Colonic mucosa (tissue), 4 donors: ENCODE data around the gene AVP. TPM values are rescaled to one million over a fixed set of nuclear protein-coding genes. Genes with fewer than 3 reads are reported as not detected.
"Not testable (repeated sequence)": the region's sequence is repeated elsewhere in the genome, so short reads cannot be mapped to it uniquely, and the experiment has no call there.

ENCODE experiments used
- DNase-seq: peaks from one replicate; pipeline ENCODE4 v3.0.0-alpha.2; 2020
- H3K27ac ChIP-seq: fragments of 200-600 bp; one replicate; pipeline ENCODE4 v1.8.0; 2021
- H3K27me3 ChIP-seq: fragments of 200-600 bp; one replicate; pipeline ENCODE4 v1.8.0; 2021
- H3K36me3 ChIP-seq: fragments of 200-600 bp; one replicate; pipeline ENCODE4 v1.8.0; 2021
- H3K4me1 ChIP-seq: fragments of 200-600 bp; one replicate; pipeline ENCODE4 v1.8.0; 2021; ENCODE audit warnings: mild to moderate bottlenecking
- H3K4me3 ChIP-seq: fragments of 200-600 bp; one replicate; pipeline ENCODE4 v1.8.0; 2021
- H3K9ac ChIP-seq, 2 donors: one replicate each; pipeline ENCODE4 v1.7.0; 2013; ENCODE audit warnings: control low read depth in 2 of 2, low read depth in 2 of 2, low read length in 2 of 2
- H3K9me3 ChIP-seq: fragments of 200-600 bp; one replicate; pipeline ENCODE4 v1.8.0; 2021
- intact Hi-C: fragments of 100-400 bp; cut with DNase I; formaldehyde crosslinking; loops from one replicate; pipeline ENCODE4 v1.14.1; 2022
- total RNA-seq, 2 donors: library from RNA; stranded (reverse); fragmentation: NEBNext Ultra II Directional in 1 of 2; extraction: Animal tissue kit (Norgen Biotek cat#: 25700) in 1 of 2; gene quantifications; one replicate each; pipeline ENCODE4 v1.2.1, GENCODE V29; 2021
- TF ChIP-seq, protein P1 (sequence below): fragments of 200-600 bp; IDR thresholded peaks from one replicate; pipeline ENCODE4 v1.8.0; 2022; ENCODE audit warnings: antibody characterized with exemption, mild to moderate bottlenecking
- donor health status: healthy.
- donor health status: DM: no; HTN: no; CAD: no.
- donor health status: DM: no; HTN: no; CAD: no.

Gene AVP
- total RNA-seq, 2 donors from 2014 or later: not detected

DNA sequence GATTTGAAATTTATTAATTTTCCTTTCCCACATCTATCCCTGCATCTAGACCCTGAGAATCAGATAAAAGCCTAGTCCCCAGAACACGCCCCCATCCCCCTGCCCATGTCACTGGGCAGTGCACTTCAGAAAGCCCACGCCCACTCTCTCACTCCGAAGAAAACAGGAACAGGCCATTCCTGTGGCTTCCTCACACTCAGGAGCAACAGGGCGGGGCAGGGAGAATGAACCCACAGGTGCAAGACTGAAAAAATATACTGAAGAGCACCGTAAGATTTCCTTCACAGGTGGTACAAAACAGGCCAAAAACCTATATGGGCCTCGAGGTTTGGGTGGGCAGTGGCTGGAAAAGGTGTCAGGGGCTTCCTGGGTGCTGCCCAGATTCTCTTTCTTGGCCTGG, 9.7 kb downstream of the AVP start:
- H3K36me3 ChIP-seq: no peaks in the 10 kb centered on the region
- H3K4me3 ChIP-seq: no peak overlapping the region
- no peak overlapping the region for H3K9ac ChIP-seq
- no peak overlapping the region for H3K27ac ChIP-seq
- intact Hi-C loops: no loop called here
- H3K4me1 ChIP-seq: peaks cover 12% of the 10 kb centered on the region
- DNase-seq: no peak
- peaks cover 8% of the 10 kb centered on the region for H3K27me3 ChIP-seq
- TF ChIP-seq, protein P1, sequence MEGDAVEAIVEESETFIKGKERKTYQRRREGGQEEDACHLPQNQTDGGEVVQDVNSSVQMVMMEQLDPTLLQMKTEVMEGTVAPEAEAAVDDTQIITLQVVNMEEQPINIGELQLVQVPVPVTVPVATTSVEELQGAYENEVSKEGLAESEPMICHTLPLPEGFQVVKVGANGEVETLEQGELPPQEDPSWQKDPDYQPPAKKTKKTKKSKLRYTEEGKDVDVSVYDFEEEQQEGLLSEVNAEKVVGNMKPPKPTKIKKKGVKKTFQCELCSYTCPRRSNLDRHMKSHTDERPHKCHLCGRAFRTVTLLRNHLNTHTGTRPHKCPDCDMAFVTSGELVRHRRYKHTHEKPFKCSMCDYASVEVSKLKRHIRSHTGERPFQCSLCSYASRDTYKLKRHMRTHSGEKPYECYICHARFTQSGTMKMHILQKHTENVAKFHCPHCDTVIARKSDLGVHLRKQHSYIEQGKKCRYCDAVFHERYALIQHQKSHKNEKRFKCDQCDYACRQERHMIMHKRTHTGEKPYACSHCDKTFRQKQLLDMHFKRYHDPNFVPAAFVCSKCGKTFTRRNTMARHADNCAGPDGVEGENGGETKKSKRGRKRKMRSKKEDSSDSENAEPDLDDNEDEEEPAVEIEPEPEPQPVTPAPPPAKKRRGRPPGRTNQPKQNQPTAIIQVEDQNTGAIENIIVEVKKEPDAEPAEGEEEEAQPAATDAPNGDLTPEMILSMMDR: no peak
- H3K9me3 ChIP-seq: no peaks in the 10 kb centered on the region

- H3K9ac ChIP-seq, H3K27ac ChIP-seq, intact Hi-C loops, H3K36me3 ChIP-seq, H3K27me3 ChIP-seq, H3K4me3 ChIP-seq, DNase-seq, H3K9me3 ChIP-seq: not testable (repeated sequence)
- peaks cover 12% of the 10 kb centered on the region for H3K4me1 ChIP-seq
Observed at GRCh38 chr20:3073251-3073643, 11.3 kb downstream of the AVP start.

DNA sequence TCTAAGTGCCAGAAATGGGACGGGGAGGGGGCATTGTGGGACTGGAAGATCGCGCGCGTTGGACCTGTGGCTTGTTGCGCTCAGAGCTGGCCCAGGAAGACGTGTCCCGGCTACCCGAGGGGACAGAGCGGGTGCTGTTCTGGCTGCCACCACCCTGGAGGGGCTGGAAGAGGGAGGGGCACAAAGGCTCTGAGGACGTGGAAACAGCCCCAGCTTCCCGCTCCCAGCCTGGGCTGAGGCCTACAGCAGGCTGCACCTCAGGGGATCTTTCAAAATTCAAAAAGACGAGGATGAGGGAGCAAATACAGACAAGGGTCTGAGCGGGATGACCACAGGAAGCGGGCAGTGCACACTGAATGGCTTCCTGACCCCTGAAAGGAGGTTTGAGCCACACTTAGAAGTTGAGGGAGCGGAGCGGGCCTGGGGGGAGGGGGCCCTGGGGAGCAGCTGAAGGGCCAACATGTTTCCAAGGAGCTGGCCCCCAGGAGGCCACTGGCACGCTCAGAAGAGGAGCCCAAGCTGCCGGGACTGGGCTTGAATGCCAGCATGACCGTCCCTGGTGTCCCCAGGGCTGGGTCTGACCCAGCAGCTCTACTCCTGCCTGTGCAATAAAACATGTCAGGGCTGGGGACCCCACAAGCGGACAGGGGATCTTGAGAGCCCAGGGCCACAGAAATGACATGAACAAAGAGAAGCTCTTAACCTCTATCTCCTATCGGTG, 11.8 kb downstream of the AVP start:
- no peaks in the 10 kb centered on the region for H3K9me3 ChIP-seq
- DNase-seq: no peak
- no peak overlapping the region for H3K27ac ChIP-seq
- H3K4me1 ChIP-seq: peaks cover 12% of the 10 kb centered on the region
- intact Hi-C loops: no loop called here
- peak overlapping the region; percentile 51 for H3K4me3 ChIP-seq
- peaks cover 8% of the 10 kb centered on the region for H3K27me3 ChIP-seq
- H3K36me3 ChIP-seq: no peaks in the 10 kb centered on the region
- H3K9ac ChIP-seq: no peak overlapping the region
- TF ChIP-seq, protein P1: no peak

DNA sequence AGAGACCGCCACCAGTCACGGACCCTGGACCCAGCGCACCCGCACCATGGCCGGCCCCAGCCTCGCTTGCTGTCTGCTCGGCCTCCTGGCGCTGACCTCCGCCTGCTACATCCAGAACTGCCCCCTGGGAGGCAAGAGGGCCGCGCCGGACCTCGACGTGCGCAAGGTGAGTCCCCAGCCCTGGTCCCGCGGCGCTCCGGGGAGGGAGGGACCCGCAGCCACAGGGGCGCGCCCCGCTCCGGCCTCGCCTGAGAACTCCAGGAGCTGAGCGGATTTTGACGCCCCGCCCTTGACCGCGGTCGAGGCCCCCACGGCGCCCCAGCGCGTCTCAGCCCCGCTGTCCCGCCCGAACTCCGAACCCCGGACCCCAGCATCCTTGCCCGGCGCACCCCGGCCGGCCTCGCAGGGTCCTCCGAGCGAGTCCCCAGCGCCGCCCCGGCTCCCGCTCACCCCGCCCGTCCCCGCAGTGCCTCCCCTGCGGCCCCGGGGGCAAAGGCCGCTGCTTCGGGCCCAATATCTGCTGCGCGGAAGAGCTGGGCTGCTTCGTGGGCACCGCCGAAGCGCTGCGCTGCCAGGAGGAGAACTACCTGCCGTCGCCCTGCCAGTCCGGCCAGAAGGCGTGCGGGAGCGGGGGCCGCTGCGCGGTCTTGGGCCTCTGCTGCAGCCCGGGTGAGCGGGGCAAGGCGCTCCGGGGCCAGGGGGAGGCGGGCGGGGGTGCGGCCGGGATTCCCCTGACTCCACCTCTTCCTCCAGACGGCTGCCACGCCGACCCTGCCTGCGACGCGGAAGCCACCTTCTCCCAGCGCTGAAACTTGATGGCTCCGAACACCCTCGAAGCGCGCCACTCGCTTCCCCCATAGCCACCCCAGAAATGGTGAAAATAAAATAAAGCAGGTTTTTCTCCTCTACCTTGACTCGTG, 12.7 kb downstream of the AVP start, which contains the start of gene OXT:
TSS of gene OXT (plus strand) at position 11 of the 920 bp plus-strand sequence. CDS start at position 47, 36 bp downstream.
- no peaks in the 10 kb centered on the region for H3K36me3 ChIP-seq
- H3K9ac ChIP-seq: peak within 1 kb of the TSS in 1 of 2 donors; percentile 30
- peaks cover 8% of the 10 kb centered on the region for H3K27me3 ChIP-seq
- H3K27ac ChIP-seq: no peak within 1 kb of the TSS
- TF ChIP-seq, protein P1: no peak
- intact Hi-C loops: no loop called here
- peaks cover 12% of the 10 kb centered on the region for H3K4me1 ChIP-seq
- no peaks in the 10 kb centered on the region for H3K9me3 ChIP-seq
- DNase-seq: peak; percentile 32
- H3K4me3 ChIP-seq: peak within 1 kb of the TSS; percentile 51

DNA sequence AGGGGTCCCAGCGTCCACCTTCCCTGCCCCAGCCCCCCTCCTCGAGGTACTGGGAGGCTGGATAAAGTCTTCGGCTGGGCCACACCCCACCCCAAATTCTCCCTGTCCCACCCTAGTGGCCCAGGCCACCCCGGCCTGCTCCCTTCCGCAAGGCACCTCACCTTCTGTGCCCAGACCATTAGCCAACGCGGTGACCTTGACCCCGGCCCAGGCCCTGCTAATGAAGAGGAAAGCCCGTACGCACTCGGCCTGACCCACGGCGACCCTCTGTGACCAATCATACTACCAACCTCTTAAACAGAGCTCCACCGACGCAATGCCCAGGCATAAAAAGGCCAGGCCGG, 13.3 kb downstream of the AVP start:
- H3K4me3 ChIP-seq: peak overlapping the region; percentile 51
- no peak overlapping the region for H3K27ac ChIP-seq
- intact Hi-C loops: no loop called here
- no peaks in the 10 kb centered on the region for H3K9me3 ChIP-seq
- no peaks in the 10 kb centered on the region for H3K36me3 ChIP-seq
- no peak overlapping the region for H3K9ac ChIP-seq
- H3K4me1 ChIP-seq: peaks cover 12% of the 10 kb centered on the region
- peaks cover 8% of the 10 kb centered on the region for H3K27me3 ChIP-seq
- TF ChIP-seq, protein P1: no peak
- DNase-seq: no peak
